Ishikawa (cell line): ENCODE measurements around the gene LRP8.

ENCODE experiments used
- CEBPB ChIP-seq: IDR thresholded peaks from 2 replicates; pipeline ENCODE4 v1.6.1; 2012
- CREB1 ChIP-seq: IDR thresholded peaks from 2 replicates; pipeline ENCODE4 v1.6.1; 2012; ENCODE audit warnings: low read depth
- EGR1 ChIP-seq: IDR thresholded peaks from 2 replicates; pipeline ENCODE4 v1.6.1; 2012
- EP300 ChIP-seq: IDR thresholded peaks from 2 replicates; pipeline ENCODE4 v1.6.1; 2012; ENCODE audit warnings: borderline replicate concordance
- FOXM1 ChIP-seq: IDR thresholded peaks from 2 replicates; pipeline ENCODE4 v1.6.1; 2012; ENCODE audit warnings: low read depth, borderline replicate concordance
- MAX ChIP-seq: IDR thresholded peaks from 2 replicates; pipeline ENCODE4 v1.6.1; 2012
- NFIC ChIP-seq: IDR thresholded peaks from 2 replicates; pipeline ENCODE4 v1.6.1; 2012
- RAD21 ChIP-seq: IDR thresholded peaks from 2 replicates; pipeline ENCODE4 v1.6.1; 2012; ENCODE audit warnings: low read depth
- REST ChIP-seq: IDR thresholded peaks from 2 replicates; pipeline ENCODE4 v1.6.1; 2012; ENCODE audit warnings: low read depth, mild to moderate bottlenecking
- TAF1 ChIP-seq: IDR thresholded peaks from 2 replicates; pipeline ENCODE4 v1.6.1; 2012; ENCODE audit warnings: low read depth, mild to moderate bottlenecking
- TCF12 ChIP-seq: IDR thresholded peaks from 2 replicates; pipeline ENCODE4 v1.6.1; 2012; ENCODE audit warnings: low read depth
- TEAD4 ChIP-seq: IDR thresholded peaks from 2 replicates; pipeline ENCODE4 v1.6.1; 2012
- YY1 ChIP-seq: IDR thresholded peaks from 2 replicates; pipeline ENCODE4 v1.6.1; 2012; ENCODE audit warnings: low read depth
- ZBTB7A ChIP-seq: IDR thresholded peaks from 2 replicates; pipeline ENCODE4 v1.6.1; 2012; ENCODE audit warnings: low read depth
- TF ChIP-seq, protein P1 (sequence below): IDR thresholded peaks from 2 replicates; pipeline ENCODE4 v1.6.1; 2012

Gene LRP8

DNA sequence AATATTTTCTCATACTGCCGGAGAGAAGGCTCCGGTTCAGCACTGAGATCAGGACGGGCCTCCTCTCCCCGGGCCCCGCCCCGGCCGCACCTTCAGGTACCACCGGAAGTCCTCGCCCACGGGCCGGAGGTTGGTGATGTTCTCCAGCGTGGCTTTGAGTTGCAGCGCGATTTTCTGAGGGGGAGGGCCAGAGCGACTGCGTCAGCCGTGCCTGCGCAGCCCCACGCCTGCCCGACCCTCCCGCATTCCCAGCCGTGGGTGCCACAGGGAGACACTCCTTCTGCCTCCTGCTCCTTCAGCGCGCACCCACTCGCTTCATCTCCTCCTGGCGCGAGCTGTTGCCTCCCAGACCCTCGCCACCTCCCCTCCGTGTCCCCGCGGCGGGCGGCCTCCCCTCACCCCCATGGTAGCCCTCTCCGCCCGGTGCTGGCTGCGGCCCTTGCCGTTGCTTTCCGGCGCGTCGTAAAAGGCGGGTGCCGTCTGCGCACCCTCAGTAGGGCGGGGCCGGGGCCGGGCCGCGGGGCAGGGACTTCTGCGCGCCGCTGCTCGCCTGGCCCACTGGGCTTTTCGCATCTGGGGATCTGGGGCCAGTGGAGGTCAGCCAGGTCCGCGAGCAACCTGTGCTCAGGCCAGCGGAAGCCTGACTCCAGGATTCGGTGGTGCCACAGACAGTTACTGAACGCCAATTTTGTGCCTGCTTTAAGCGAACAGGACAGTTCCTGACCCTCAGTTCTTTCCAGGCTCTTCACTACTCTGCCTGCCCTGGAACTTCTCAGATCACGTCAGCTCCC, 107.5 kb downstream of the LRP8 start, which contains the start of gene CZIB:
Gene CZIB, minus strand, starts transcription at position 464 of the 791 bp plus-strand sequence. Its CDS starts 59 bp downstream, at position 405.
- TF ChIP-seq REST (no peak; the same call in 1 of the 2 replicates), EGR1 (peak; percentile 84), CEBPB (no peak), RAD21 (no peak), TCF12 (peak; percentile 66; the same call in 1 of the 2 replicates), FOXM1 (peak; percentile 39; the same call in 1 of the 2 replicates), ZBTB7A (peak; percentile 50; the same call in 1 of the 2 replicates), NFIC (peak; percentile 33; the same call in 1 of the 2 replicates), CREB1 (0 out of 2 replicates have a peak, but pooled peaks have one; percentile 36), TEAD4 (peak; percentile 70), YY1 (peak; percentile 67; the same call in 1 of the 2 replicates), MAX (peak; percentile 91), TAF1 (peak; percentile 90), EP300 (no peak; the same call in 1 of the 2 replicates)
- TF ChIP-seq, protein P1, sequence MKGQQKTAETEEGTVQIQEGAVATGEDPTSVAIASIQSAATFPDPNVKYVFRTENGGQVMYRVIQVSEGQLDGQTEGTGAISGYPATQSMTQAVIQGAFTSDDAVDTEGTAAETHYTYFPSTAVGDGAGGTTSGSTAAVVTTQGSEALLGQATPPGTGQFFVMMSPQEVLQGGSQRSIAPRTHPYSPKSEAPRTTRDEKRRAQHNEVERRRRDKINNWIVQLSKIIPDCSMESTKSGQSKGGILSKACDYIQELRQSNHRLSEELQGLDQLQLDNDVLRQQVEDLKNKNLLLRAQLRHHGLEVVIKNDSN = peak; percentile 41

- TF ChIP-seq ZBTB7A = no peak
- no peak for TF ChIP-seq TAF1
- no peak for TF ChIP-seq CEBPB
- no peak for TF ChIP-seq YY1
- TF ChIP-seq, protein P1 = no peak
- TF ChIP-seq NFIC = no peak
Observed at GRCh38 chr1:53219711-53220110, 108.2 kb downstream of the LRP8 start.

DNA sequence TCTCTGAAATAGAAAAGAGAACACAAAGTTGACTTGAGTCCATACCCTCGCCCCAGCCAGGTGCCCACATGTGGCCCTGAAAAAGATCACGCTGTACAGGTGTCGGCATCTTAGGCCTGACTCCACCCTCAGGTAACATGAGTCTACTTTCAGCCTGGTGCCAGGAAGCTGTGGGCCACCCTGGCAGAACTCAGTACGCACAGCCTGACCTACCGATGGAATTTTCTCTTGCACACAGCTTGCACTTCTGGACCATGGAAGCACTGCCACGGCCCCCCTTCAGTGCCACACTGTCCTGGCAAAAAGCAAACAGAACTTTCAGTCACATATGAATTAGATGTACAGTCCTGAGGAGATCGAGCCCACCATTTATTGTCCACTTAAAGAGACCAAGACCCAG, 109.7 kb downstream of the LRP8 start:
- TF ChIP-seq TEAD4 (no peak), CEBPB (no peak), ZBTB7A (no peak), TCF12 (no peak), RAD21 (no peak), FOXM1 (no peak), CREB1 (no peak), NFIC (no peak), EP300 (no peak), TAF1 (no peak), MAX (no peak), EGR1 (no peak), REST (no peak), YY1 (no peak)
- TF ChIP-seq, protein P1 = no peak

GRCh38 chr1:53214376-53214940, 113.4 kb downstream of the LRP8 start:
- TF ChIP-seq NFIC (no peak), YY1 (no peak), EP300 (no peak), TEAD4 (no peak), TAF1 (no peak), RAD21 (no peak), EGR1 (no peak), MAX (no peak), REST (no peak), CREB1 (no peak), CEBPB (no peak), ZBTB7A (no peak), TCF12 (no peak)
- TF ChIP-seq, protein P1 = no peak
